Stimulated activated CD4-positive, alpha-beta T cell treated with anti-CD3 and anti-CD28 coated beads, Interleukin-2, amount 100 ng/mL, for 24 hours (primary cell): ENCODE measurements around the gene ANAPC13.

ENCODE experiments used
- DNase-seq, 2 donors: peaks; one replicate each; pipeline ENCODE4 v3.0.0-alpha.2; 2020

The ANAPC13 gene, protein sequence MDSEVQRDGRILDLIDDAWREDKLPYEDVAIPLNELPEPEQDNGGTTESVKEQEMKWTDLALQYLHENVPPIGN

DNA sequence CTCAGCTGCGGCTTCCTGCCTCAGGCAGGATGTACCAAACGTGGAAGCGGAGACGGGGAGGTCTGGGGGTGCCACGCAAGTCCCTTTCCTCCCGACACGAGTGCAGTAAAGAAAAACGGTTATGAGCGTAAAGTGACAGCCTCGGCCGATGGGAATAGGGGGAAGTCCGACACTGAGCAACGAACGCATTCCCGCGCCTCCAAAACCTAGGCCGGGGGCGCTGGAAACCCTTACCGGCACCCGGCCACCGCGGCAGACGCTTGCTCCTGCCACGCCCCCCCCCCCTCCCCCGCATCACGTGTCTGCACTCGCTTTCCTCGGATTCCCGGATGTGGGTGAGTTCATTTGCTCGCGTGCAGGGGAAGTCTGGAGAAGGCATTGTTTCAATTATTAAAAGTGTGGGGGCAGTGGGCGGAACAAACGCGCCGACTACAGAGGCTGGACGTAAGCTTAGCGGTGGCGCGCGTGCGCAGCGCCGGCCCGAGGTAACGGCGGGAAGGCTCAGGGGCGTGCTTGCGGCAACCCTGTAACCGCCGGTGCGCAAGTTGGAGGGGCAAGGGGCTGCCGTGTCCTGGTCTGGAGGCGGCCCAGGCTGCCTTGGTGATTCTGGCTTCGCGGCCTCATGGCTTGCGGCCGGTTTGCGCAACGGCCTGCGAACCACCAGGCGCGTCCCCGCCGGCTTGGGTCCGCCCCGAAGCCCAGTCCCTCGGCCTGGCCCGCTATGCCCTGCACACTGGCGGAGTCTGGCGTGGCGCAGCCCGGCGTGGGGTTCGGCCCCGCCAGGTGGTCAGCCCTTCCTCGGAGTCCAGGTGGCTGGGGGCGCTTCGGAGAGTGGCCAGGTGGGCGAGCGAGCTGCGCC lies at the start of gene ANAPC13, which contains the start of gene CEP63:
Gene ANAPC13, minus strand, starts transcription at position 268 of the 859 bp plus-strand sequence. CDS start 3,081 bp downstream, outside the sequence.
Gene CEP63, plus strand, starts transcription at position 340 of the 859 bp plus-strand sequence. CDS start 9,264 bp downstream, outside the sequence.
- peak; percentile 89 to 93 for DNase-seq

DNA sequence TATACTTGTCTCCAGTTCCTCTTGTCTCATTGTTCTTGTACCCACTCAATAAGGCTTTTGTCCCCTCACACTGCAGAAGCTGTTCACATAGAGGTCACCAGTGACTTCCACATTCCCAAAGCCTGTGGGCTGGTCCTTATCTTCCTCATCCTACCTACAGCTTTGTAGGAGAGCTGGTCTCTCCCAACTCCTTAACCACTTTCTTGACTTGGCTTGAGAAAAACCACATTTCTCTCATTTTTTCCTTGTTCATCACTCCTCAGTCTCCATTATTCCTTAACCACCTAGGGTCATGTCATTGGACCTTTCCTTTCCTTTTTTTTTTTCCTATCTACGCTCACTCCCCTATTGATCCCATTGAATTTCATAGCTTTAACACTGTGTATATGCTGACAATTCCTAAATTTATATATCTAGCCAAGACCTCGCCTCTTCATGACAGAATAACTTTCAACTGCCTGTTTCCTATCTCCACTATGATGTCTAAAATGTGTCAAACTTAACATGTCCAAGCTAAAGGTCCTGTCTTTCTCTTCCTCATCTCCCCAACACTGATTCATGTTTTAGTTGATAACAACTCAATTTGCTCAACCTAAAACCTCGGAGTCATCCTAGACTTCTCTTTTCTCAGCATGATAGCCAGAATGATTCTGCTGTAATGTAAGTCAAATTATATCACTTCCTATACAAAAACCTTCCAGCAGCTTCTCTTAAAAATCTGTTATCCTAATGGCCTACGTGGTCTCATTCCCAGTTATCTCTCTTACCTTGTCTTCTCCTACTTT lies 49.6 kb upstream of the ANAPC13 start:
- DNase-seq = no peak

DNA sequence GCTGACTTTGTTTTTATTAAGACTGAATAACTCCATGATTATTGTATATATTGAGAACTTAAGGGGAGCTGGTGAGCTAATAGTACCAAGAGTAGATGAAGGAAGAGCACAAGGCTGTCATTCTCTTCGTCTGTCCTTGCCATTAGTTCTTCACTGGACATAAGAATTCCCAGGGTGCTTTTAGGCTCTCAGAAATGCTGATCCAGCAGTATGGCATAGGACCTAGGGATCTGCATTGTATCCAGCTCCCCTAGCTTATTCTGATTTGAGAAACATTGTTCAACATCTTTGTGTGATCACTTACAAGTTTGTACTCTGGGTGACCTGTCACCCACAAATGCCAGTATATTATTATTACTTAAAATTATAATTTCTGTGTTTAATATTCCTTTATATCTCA lies 47.7 kb upstream of the ANAPC13 start:
- no peak for DNase-seq

DNA sequence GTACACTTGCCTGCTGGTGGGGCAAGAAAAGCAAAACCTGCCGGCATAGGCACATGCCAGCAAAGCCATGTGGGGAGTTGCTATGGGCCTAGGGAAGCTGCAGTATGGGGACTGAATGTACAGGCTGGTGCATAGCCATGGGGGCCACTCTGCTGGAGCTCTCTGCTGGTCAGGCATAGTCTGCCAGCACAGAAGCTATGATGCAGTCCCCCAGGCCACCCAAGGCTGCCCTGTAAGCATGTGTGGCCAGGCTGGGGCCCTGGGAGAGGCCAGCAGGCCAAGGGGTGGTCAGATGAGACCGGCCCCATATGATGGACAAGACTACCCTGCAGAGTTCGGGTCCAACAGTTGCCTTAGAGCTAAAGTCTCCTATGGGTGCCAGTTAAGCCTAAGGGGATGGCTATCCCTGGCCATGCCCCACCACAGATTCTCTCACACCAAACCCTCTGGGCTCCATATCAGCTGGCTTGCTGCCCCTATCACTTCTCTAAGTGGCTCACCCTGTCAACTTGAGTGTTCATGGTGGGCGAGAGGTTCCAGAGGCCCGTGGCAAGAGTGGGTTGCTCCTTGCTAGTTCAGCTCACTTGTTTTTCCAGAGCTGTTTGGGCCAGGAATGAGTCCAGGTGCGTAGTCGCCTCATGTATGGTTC lies 41.9 kb upstream of the ANAPC13 start:
- DNase-seq = no peak

DNA sequence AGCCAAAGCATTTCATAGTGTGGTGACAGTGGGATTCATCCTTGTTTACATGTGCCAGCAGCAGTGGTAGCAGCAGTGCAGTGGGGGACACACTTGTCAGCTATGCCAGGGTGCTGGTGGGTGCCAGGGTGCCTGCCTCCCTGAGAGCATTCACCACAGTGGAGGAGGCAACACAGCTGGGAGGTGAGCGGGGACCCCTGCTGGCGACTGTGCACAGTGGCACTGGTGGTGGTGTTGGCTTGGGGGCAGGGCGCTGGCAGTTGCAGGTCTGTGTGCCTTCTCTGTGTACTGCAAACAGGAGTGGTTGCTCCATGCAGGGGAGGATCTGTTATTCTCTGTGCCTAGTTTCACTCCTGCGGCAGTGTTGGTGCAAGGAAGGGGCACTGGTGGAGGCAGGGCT lies 41.3 kb upstream of the ANAPC13 start:
- DNase-seq = peak in 1 of 2 donors; percentile 12

DNA sequence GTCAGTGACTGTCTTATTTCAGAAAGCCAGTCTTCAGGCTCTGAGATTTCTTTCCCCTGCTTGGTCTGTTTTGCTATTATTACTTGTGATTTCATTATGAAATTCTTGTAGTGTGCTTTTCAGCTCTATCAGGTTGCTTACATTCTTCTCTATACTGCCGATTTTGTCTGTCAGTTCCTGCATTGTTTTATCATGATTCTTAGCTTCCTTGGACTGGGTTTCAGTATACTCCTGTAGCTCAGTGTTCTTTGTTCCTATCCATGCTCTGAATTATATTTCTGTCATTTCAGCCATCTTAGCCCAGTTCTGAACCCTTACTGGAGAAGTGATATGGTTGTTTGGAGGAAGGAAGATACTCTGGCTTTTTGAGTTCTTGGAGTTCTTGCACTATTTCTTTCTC lies 40.5 kb upstream of the ANAPC13 start:
- no peak for DNase-seq

DNA sequence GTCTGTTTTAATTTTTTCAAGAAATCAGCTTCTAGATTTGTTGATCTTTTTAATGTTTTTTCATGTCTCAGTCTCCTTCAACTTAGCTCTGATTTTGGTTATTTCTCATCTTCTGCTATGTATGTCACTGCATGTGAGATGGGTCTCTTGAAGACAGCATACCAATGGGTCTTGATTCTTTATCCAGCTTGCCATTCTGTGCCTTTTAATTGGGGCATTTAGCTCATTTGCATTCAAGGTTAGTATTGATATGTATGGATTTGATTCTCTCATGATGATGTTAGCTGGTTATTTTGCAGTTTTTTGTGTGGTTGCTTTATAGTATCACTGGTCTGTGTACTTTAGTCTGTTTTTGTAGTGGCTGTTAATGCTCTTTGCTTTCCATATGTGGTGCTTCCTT lies 39.5 kb upstream of the ANAPC13 start:
- DNase-seq = no peak

DNA sequence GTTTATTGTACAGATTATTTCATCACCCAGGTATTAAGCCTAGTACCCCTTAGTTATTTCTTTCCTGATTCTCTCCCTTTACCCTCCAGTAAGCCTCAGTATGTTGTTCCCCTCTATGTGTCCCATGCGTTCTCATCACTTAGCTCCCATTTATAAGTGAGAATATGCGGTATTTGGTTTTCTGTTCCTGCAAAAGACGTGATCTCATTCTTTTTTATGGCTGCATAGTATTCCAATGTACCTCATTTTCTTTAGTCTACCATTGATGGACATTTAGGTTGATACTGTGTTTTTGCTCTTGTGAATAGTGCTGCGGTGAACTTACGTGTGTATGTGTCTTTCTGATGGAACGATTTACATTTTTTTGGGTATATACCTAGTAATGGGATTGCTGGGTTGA lies 36.8 kb upstream of the ANAPC13 start:
- DNase-seq = no peak

DNA sequence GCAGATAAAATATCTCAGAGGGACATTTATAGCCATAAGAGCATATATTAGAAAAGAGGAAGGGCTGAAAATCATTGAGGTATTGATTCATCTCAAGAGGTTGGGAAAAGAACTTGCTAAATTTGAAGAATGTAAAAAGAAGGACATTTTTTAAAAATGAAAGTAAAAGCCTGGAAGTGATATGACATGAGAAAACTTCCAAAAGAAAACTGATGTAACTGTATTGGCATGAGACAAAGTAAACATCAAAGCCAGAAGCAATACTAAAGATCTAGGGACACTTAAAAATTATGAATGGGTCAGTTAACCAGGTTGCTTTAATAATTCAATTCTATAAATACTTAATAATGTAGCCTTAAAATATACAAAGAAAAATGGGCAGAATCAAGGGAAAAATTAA lies 32.0 kb upstream of the ANAPC13 start:
- DNase-seq = no peak

DNA sequence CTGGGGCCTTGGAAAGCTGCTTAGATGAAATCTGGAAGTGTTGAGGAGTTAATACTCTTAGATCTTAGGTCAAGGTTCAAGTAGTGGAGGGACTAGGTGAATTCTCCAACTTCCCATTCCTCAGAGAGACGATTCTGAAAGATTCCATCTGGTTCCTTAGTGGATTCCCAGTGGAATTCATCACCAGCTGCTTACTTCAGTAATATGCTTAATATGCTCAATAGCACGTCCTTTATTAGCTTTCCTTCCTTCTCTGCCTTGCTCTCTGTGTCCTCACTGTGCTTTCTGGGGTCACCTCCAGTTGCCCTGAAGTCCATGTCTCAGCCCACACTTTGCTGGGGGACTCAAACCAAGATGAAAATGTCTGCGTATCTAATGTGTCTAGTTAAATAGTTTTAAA lies 31.1 kb upstream of the ANAPC13 start:
- no peak for DNase-seq

DNA sequence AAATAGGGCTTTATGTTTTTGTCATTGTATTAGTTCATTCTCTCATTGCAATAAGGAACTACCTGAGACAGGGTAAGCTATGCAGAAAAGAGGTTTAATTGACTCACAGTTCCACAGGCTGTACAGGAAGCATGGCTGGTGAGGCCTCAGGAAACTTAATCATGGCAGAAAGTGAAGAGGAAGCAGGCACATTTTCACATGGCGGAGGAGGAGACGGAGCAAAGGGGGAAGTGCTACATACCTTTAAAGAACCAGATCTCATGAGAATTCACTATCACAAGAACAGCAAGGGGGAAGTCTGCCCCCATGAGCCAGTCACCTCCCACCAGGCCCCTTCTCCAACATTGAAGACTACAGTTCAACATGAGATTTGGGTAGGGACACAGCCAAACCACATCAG lies 25.7 kb upstream of the ANAPC13 start:
- no peak for DNase-seq

DNA sequence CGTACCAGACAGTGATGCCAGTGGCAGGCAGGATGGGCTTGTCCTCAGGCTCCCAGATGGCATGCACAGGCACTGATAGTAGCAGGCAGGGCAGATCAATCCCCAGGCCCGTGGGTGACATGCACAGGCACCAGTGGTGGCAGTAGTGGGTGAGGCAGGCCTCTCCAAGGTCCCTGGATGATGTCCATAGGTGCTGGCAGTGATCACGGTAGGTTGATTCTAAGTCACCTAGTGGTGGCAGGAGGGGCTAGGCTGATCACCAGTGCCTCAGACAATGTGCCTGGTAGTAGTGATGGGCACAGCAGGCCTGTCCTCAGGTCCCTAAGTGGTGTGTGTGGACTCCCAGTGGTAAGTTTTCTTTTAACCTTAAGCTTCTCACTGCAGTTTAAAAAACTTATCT lies 19.7 kb upstream of the ANAPC13 start:
- DNase-seq = no peak

DNA sequence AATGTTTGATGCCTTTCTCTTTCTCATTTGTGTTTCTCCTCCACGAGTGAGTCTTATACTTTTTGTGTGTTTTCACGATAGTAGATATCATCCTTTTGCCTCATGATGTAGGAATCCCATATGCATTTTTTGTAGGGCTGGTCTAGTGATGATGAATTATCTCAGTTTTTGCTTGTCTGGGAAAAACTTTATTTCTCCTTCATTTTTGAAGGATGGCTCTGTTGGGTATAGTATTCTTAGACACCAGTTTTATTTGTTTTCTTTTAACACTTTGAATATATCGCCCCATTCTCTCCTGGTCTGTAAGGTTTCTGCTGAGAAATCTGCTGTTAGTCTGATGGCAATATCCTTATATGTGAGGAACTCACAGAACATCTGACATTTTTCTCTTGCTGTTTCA lies 18.3 kb upstream of the ANAPC13 start:
- DNase-seq = no peak

DNA sequence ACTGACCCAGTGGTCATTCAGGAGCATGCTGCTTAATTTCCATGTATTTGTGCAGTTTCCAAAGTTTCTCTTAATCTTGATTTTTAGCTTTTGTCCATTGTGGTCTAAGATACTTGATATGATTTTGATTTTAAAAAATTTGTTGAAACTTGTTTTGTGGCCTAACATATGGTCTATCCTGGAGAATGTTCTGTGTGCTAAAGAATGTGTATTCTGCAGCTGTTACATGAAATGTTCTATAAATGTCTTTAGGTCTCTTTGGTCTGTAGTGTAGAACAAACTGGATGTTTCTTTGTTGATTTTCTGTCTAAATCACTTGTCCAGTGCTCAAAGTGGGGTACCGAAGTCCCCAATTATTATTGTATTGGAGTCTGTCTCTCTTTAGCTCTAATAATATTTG lies 17.5 kb upstream of the ANAPC13 start:
- no peak for DNase-seq

DNA sequence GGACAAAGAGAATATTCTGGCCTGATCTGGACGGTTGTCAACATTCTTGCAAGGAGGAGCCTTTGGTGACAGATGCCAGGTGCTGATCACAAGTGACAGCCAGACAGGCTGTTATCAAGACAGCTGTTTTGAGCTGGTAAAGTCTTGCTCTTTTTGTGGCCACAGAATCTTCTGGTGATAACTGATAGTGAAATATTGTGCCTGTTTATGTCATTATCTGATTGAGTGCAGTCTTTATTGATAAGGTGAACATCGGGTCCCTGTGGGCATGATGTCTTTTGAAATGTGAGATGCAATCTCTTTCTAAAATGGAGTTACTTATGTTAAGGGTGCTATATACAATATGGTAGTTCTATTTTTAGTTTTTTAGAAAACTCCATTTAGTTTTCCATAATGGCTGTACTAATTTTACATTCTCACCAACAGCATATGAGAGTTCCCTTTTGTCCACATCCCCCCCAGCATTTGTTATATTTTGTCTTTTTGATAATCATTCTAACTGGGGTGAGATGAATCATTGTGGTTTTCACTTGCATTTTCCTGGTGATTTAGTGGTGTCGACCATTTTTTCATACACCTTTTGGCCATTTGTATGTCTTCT lies 10.8 kb upstream of the ANAPC13 start:
- no peak for DNase-seq

DNA sequence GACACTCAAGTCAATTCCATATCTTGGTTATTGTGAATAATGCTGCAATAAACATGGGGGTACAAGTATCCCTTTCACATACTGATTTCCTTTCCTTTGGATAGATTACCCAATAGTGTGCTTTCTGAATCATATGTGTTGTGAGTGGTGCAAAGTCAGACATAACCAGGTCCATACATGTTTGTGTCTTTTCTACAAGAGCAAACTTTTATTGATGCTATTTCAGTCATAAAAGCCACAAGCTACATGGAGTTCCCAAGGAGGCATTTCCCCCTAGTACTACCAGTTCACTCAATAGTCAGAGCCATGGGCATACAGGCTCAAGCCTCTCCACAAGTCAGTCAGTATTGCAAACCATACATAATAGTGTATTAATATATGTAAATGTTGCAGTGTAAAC lies 10.2 kb upstream of the ANAPC13 start:
- DNase-seq = no peak

DNA sequence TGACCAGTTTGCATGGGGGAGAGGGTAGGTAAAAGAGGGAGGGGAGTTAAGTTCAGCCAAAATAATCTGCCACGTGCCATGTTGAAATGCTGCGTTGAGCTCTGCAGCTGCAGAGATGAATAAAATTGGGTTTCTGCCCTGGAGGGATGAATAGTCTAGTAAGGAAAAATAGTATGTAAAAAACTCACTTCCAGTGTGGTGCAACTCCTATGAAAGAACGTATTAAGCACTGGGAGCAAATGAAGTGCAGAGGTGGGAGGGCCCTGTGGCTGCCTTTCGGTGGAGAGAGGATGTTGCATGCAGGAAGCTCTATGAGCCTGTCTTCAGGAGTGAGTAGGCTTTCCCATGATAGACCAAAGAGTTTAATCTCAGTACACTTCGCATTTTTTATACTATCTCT lies 8.7 kb upstream of the ANAPC13 start:
- no peak for DNase-seq

DNA sequence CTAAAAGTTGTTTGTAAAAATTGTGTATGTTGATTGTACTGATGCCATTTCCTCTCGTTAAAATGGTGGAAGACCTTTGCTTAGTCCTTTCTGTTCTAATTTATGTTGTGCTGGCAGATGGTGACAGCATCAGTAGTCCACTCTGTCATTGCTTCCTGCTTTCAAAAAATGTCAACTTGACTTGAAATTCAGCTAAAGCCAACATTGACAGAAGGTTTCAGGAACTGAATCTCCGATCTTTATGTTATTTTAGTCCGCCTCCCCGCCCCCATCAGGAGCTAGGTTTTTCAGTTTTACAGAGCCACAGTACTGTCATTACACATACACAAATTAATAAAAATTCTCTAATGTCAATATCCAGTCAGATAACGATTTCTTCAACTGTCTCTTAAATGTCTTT lies 1.6 kb upstream of the ANAPC13 start:
- no peak for DNase-seq

DNA sequence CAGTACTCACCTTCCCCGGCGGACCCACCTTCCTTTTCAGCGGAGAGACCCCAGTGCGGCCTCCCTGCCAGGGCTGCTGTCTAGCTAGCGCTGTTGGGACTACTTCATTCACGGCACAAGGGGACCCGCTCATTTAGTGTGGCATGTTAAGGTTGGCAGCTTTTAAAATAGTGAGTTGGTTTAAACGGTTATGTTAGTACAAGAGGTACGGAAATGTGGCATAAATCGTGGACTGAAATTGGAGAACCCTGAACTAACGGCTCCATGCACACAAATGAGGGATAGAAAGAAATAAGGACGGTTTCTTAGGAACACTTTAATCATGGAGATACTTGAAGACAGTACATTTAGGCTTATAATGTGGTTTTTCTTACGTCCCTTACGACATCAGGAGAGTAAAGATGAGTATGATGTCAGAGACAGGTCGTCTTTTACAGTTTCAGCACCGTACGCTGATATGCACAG lies 824 bp upstream of the ANAPC13 start:
- DNase-seq = no peak

DNA sequence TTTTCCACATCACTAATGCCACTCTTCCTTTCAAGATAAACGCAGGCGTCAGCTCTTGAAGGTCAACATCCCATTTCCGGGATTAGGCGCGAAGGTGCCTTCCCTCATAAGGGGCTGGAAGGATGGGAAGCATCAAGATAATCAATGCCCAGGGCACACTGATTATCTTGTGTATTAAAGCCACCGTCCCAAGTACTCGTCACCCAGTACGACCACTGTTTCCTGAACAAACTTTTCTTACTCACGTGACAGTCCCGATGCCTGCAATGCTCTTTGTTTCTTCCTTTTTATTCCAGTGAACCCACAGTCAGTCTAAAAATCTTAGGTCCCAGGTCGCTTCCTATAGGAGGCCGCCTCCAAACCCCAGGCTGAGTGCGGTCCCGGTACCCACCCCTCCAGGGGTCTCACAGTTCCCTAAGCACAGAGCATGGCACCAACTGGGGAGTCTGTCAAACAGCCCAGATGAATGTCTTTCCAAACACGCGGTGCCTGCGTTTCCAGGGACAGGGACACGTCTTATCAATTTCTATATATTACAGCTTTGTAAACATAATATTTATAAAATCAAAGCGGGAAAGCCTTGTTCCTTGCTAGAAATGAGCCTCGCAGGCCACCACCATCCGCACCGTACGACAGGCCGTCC lies 589 bp downstream of the ANAPC13 start:
- peak in 1 of 2 donors; percentile 89 for DNase-seq

DNA sequence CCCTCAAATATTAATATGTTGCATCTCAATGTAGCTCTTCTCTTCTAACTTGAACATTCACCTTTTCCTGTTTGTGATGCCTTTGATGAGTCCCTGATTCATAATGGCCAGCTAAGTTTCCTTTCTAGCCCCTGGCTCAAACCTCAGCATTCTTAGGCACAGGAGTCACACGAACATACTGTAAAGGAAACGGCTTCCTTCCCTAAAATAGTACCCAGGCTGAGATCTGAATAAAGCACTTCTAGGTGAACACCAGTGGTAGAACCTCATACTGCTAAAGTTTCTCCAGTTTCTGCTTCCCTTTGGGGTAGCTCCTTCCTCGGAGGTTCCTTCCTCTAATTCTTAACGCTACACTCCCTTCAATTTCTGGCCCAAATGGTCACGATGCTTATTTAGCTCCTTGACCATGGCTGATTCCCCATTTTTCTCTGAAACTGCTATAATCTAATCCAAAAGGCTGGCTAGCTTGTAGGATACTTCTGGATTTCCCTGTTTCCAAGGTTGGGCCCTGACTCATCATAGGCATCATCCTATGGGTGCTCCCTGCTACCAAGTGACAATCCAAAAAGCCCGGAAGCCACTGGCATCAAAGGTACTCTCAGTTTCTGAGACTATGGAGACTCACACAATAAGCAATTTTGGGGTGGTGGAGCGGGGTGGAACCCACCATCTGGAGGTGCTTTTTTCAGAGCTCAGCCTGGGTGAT lies 2.4 kb downstream of the ANAPC13 start:
- no peak for DNase-seq

DNA sequence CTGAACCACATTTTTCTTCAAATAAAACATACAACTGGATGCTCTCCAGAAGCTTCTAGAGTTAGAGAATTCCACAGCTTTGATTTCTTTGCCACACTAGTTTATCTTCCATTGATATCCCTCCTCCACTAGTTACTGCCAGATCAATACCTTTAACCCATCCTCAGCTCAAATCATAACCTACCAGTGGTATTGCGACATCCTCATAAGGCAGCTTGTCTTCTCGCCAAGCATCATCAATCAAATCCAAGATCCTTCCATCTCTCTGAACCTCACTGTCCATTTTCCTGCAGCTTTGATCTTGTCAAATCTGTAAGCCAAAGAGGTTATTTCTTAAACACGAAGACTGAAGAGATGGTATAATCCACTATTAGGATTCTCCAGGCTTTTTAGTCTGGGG lies 3.2 kb downstream of the ANAPC13 start:
- no peak for DNase-seq
